ENCODE results near the gene TRMT2A. TPM values are rescaled to one million over a fixed set of nuclear protein-coding genes. Genes with fewer than 3 reads are reported as not detected.

Gene TRMT2A
- total RNA-seq, 4 donors from 2014 or later, result 34.0 to 36.7 (median 35.0) TPM

GRCh38 chr22:20089977-20090729, 26.9 kb downstream of the TRMT2A start:
- WGBS, result 92% methylated on average over 11 of the region's 11 CpGs
- Histone ChIP-seq H3K36me3 (peaks cover 92 to 97% (median 96%) of the 10 kb centered on the region in 4 donors), H3K27ac (replicated peaks in 1 of 4) (no peak overlapping the region), H3K9me3 (no peaks in the 10 kb centered on the region), H3K4me3 (no peak overlapping the region), H3K27me3 (no peaks in the 10 kb centered on the region), H3K4me1 (peaks cover under 1 to 8% (median 4%) of the 10 kb centered on the region in 4 donors)
- intact Hi-C loops (cut with DNase I), result no loop called here
- no peak for DNase-seq (ENCODE audit: extremely low spot score)
- TF ChIP-seq, protein P1, sequence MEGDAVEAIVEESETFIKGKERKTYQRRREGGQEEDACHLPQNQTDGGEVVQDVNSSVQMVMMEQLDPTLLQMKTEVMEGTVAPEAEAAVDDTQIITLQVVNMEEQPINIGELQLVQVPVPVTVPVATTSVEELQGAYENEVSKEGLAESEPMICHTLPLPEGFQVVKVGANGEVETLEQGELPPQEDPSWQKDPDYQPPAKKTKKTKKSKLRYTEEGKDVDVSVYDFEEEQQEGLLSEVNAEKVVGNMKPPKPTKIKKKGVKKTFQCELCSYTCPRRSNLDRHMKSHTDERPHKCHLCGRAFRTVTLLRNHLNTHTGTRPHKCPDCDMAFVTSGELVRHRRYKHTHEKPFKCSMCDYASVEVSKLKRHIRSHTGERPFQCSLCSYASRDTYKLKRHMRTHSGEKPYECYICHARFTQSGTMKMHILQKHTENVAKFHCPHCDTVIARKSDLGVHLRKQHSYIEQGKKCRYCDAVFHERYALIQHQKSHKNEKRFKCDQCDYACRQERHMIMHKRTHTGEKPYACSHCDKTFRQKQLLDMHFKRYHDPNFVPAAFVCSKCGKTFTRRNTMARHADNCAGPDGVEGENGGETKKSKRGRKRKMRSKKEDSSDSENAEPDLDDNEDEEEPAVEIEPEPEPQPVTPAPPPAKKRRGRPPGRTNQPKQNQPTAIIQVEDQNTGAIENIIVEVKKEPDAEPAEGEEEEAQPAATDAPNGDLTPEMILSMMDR (IDR thresholded peaks at IDR 0.05), result no peak
- TF ChIP-seq EP300 (IDR thresholded peaks at IDR 0.05) (no peak), POLR2AphosphoS5 (IDR thresholded peaks at IDR 0.05) (no peak), POLR2A (IDR thresholded peaks at IDR 0.05; ENCODE audit: low read depth) (no peak)

- WGBS, result 88% methylated on average over 17 of the region's 17 CpGs
- Histone ChIP-seq H3K9me3 (no peaks in the 10 kb centered on the region), H3K4me1 (peaks cover 8 to 15% (median 12%) of the 10 kb centered on the region in 4 donors), H3K4me3 (no peak overlapping the region), H3K27me3 (no peaks in the 10 kb centered on the region), H3K27ac (replicated peaks in 1 of 4) (no peak overlapping the region), H3K36me3 (peaks cover 84 to 90% (median 89%) of the 10 kb centered on the region in 4 donors)
- intact Hi-C loops (cut with DNase I), result no loop called here
- no peak for DNase-seq (ENCODE audit: extremely low spot score)
- no peak for TF ChIP-seq POLR2AphosphoS5 (IDR thresholded peaks at IDR 0.05)
- no peak for TF ChIP-seq EP300 (IDR thresholded peaks at IDR 0.05)
- no peak for TF ChIP-seq POLR2A (IDR thresholded peaks at IDR 0.05; ENCODE audit: low read depth)
- TF ChIP-seq, protein P1 (IDR thresholded peaks at IDR 0.05), result no peak
These were observed 27.6 kb downstream of the TRMT2A start for GRCh38 chr22:20089226-20089976.

- Histone ChIP-seq H3K27ac (replicated peaks in 1 of 4) (no peak overlapping the region), H3K4me1 (peaks cover 19 to 25% (median 20%) of the 10 kb centered on the region in 4 donors), H3K36me3 (peaks cover 73 to 78% (median 77%) of the 10 kb centered on the region in 4 donors), H3K4me3 (no peak overlapping the region), H3K27me3 (no peaks in the 10 kb centered on the region), H3K9me3 (no peaks in the 10 kb centered on the region)
- TF ChIP-seq POLR2A (IDR thresholded peaks at IDR 0.05; ENCODE audit: low read depth), result no peak
- no peak for TF ChIP-seq POLR2AphosphoS5 (IDR thresholded peaks at IDR 0.05)
- TF ChIP-seq EP300 (IDR thresholded peaks at IDR 0.05), result no peak
- TF ChIP-seq, protein P1 (IDR thresholded peaks at IDR 0.05), result no peak
- DNase-seq (ENCODE audit: extremely low spot score), result no peak
- intact Hi-C loops (cut with DNase I), result no loop called here
- 76% methylated on average over 3 of the region's 8 CpGs for WGBS
These were observed 28.8 kb downstream of the TRMT2A start for GRCh38 chr22:20088263-20088648.

DNA sequence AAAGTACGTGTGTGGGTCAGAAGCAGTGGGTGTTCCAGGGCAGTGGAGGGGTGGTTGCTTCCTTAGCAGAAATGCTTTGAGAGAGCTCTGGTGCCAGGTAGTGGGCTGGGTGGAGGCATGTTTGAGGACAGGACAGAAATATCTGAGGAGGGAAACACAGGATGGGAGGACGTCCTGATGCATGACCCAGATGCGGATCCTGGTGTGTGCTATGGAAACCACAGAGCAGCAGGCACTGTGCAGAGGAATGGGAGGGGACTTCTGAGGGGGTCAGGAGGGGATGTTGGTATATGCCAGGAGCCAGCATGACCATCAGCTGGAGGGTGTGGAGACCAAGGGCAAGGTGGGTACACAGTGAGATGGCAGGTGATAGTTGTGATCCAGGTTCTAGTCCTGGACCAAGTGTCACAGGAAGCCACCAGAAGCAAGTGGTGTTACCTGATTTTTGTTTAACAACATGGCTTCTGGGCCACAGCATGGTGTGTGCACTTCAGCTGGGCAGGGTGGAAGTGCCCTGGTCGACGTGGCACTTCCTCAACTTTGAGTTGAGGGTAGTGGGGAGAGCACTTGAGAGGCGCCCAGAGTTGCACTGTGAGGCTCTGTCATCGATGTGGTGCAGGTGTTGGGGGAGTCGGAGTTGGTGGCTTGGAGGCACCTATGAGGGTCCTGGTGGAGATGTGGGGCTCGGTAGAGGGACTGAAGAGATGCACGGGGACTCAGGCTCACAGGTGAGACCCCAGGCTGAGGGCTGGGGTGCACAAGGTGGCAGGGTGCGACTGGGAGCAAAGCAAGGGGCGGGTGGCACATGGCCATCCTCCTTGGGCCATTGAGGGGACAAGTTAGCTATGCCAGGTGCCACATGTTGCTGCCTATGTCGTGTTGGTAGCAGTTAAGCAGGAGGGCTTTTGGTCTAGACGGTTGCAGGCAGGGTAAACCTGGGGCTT, 29.4 kb downstream of the TRMT2A start:
- peaks cover 26 to 32% (median 27%) of the 10 kb centered on the region in 4 donors for H3K4me1 ChIP-seq
- intact Hi-C loops (cut with DNase I), result no loop called here
- no peaks in the 10 kb centered on the region for H3K27me3 ChIP-seq
- no peaks in the 10 kb centered on the region for H3K9me3 ChIP-seq
- TF ChIP-seq POLR2AphosphoS5 (IDR thresholded peaks at IDR 0.05) (no peak), POLR2A (IDR thresholded peaks at IDR 0.05; ENCODE audit: low read depth) (no peak), EP300 (IDR thresholded peaks at IDR 0.05) (no peak)
- TF ChIP-seq, protein P1 (IDR thresholded peaks at IDR 0.05), result no peak
- WGBS, result 90% methylated on average over 11 of the region's 14 CpGs
- no peak overlapping the region for H3K27ac ChIP-seq (replicated peaks in 1 of 4)
- DNase-seq (ENCODE audit: extremely low spot score), result no peak
- peaks cover 66 to 72% (median 71%) of the 10 kb centered on the region in 4 donors for H3K36me3 ChIP-seq
- H3K4me3 ChIP-seq, result no peak overlapping the region

All from esophagus muscularis mucosa (tissue), 4 donors.